HUES64 (cell line): Measurements from ENCODE around the gene C20orf204.

ENCODE experiments used
- H3K27ac ChIP-seq: 2 replicates; pipeline ENCODE4 v1.7.0; 2013; ENCODE audit warnings: low read depth, low read length, inconsistent platforms
- H3K27me3 ChIP-seq: 2 replicates; pipeline ENCODE4 v1.6.1; 2013; ENCODE audit warnings: mild to moderate bottlenecking, low read length; ENCODE audit not compliant: insufficient read depth
- H3K36me3 ChIP-seq: 2 replicates; pipeline ENCODE4 v1.6.1; 2013; ENCODE audit warnings: mild to moderate bottlenecking, low read length; ENCODE audit not compliant: insufficient read depth
- H3K4me1 ChIP-seq: 2 replicates; pipeline ENCODE4 v1.6.1; 2013; ENCODE audit warnings: mild to moderate bottlenecking, low read length, moderate library complexity; ENCODE audit not compliant: insufficient read depth
- H3K4me3 ChIP-seq: 2 replicates; pipeline ENCODE4 v1.5.1; 2013; ENCODE audit warnings: mild to moderate bottlenecking, low read length, moderate library complexity
- H3K9ac ChIP-seq: 2 replicates; pipeline ENCODE4 v1.6.1; 2013; ENCODE audit warnings: mild to moderate bottlenecking, low read depth, low read length
- H3K9me3 ChIP-seq: 2 replicates; pipeline ENCODE4 v1.6.1; 2013; ENCODE audit warnings: low read depth, low read length; ENCODE audit not compliant: insufficient read depth
- WGBS: fragments of 150-250, 120-280 bp; methylation state at CpG from one replicate; pipeline ENCODE4 v1.1.7; 2013; ENCODE audit warnings: missing lambda C conversion rate; 5-methylcytosine and 5-hydroxymethylcytosine counted together

Gene C20orf204

DNA sequence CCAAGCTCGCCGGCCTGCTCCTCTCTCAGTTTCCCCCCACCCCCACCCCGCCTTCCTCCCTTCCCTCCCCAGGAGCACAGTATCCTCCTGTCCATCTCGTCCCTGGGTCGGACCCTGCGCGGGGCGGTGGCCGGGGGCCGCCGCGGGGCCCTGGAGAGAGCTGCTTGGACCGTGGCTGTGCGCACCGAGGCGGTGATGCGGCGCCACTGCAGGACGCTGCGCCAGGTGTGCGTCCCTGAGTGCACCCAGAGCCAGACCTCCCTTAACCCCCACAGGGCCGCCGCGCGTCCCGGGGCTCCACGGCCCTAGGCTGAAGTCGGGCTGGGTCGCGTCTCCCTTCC lies 2.2 kb downstream of the C20orf204 start:
- Histone ChIP-seq H3K4me1 (0 out of 2 replicates have a peak, but pooled peaks cover 9% of the 10 kb centered on the region), H3K9ac (no peak overlapping the region), H3K27me3 (peaks cover 59% of the 10 kb centered on the region), H3K27ac (no peak overlapping the region), H3K9me3 (no peaks in the 10 kb centered on the region), H3K36me3 (peaks cover 16% of the 10 kb centered on the region), H3K4me3 (peak overlapping the region; percentile 65)
- 2% methylated on average over 30 of the region's 30 CpGs for WGBS

DNA sequence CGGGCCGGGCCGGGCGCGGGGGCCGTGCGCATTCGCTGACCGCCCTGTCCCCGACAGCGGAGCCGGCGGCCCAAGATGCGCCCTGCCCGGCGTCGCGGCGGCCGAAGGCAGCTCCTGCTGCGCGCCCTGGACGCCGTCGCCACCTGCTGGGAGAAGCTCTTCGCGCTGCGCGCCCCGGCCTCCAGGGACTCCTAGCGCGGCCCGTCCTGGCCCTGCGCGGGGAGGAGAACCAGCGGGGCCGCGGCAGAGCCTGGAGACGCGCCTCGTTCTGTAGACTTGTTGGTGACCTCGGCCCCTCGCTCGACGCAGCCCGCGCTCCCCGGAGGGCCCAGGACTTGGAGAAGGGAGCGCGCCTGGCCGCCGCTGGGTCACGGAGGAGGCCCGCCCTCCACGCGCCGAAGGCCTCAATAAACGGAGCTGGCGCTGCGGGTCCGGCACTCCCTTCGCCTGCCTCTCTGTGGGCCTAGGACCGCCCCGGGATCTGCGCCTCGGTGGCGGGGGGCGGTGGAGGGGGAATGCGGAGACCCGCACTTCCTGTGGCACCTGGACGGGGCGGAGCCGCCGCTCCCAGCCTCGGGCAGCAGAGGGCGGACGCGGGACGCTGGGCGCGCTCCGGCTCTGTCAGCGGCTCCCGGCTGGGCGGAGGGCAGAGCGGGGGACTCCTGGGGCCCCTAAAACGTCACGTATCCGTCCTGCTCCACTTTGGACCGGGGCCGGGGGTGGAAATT lies 2.7 kb downstream of the C20orf204 start:
- Histone ChIP-seq H3K27me3 (peaks cover 64% of the 10 kb centered on the region), H3K27ac (no peak overlapping the region), H3K9ac (no peak overlapping the region; the same call in 1 of the 2 replicates), H3K4me1 (0 out of 2 replicates have a peak, but pooled peaks cover 9% of the 10 kb centered on the region), H3K4me3 (peak overlapping the region; percentile 65), H3K36me3 (peaks cover 14% of the 10 kb centered on the region), H3K9me3 (no peaks in the 10 kb centered on the region)
- under 1% methylated on average over 91 of the region's 91 CpGs for WGBS

DNA sequence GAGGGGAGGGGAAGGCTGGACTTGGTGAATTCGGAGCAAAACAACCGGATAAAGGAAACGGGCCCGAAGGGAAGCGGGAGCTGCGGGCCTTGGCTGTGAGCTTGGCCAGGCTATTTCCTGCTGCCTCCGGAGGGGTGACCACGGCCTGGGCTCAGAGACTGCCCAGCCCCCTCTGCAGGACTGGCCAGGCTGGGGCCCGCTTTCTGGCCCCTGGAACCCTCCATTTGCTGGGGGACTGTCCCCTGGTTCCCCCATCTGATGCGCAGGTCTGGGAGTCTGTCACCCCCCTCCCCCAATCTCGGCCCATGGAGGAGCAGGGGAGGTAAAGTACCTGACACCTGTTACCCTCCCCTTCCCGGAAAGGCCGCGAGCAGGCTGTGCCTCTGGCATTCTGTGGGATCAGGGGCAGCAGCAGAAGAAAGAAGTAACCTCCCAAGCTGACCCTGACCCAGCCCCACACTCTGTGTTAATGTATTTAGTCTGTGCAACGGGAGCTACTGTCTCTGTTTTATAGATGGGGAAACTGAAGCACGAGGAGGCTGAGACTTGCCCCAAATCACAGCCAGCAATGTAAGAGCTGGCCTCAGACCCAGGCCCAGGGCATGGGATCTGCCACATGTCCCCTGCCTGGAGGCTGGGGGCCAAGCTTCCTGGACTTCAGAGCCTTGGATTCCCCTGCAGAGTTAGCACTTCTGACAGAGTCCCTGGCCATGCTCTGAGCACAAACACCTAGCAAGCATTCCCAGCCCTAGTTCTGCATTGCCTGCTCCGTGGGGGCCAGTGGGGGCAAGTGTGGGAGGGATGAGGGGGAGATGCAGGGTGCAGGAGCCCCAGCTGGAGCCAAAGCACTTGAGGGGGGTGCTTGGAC lies 3.5 kb downstream of the C20orf204 start:
- Histone ChIP-seq H3K36me3 (peaks cover 6% of the 10 kb centered on the region), H3K9me3 (no peaks in the 10 kb centered on the region), H3K4me1 (0 out of 2 replicates have a peak, but pooled peaks cover 9% of the 10 kb centered on the region), H3K27ac (no peak overlapping the region), H3K9ac (no peak overlapping the region), H3K27me3 (peaks cover 72% of the 10 kb centered on the region), H3K4me3 (peak overlapping the region; percentile 65)
- WGBS: 18% methylated on average over 16 of the region's 17 CpGs

DNA sequence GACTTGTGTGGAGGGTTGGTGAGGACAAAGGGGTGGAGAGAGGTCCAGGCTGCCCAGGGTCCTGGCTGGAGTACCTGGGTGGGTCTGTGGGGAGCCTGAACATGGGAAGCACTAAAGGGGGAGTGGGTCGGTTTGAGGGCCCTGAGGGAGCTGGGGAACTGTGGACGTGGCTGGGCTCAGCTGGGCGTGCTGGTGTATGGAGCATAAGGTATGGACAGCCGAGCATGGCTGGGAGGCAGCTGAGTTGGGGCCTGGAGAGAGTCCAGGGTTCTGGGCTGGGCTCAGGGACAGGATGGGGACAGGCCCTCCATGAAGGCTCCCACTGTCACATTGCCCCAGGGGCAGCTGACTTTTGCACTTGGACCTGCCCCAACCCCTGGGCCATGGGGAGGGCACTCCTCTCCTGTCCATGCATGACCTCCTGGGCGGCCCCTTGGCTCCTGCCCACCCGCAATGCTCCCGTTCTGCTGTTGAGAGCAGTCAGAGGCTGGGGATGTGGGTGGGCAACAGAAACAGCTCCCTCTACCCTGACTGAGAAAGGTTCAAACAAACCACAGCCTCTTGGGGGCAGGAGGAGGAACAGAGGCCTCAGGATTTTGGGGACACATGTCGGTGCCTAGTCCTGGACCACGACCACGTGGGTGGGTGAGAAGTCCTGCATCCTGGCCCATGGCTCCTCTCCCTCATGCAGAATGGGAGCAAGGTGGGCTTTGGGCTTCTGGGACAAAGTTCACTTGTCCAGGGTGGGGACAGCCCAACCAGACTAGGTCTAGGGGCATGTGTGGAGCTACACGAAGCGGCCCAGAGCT lies 4.5 kb downstream of the C20orf204 start:
- Histone ChIP-seq H3K27me3 (peaks cover 81% of the 10 kb centered on the region), H3K4me1 (peaks cover 12% of the 10 kb centered on the region; the same call in 1 of the 2 replicates), H3K27ac (no peak overlapping the region), H3K9me3 (no peaks in the 10 kb centered on the region), H3K36me3 (no peaks in the 10 kb centered on the region), H3K4me3 (no peak overlapping the region), H3K9ac (no peak overlapping the region)
- WGBS: 85% methylated on average over 12 of the region's 12 CpGs

DNA sequence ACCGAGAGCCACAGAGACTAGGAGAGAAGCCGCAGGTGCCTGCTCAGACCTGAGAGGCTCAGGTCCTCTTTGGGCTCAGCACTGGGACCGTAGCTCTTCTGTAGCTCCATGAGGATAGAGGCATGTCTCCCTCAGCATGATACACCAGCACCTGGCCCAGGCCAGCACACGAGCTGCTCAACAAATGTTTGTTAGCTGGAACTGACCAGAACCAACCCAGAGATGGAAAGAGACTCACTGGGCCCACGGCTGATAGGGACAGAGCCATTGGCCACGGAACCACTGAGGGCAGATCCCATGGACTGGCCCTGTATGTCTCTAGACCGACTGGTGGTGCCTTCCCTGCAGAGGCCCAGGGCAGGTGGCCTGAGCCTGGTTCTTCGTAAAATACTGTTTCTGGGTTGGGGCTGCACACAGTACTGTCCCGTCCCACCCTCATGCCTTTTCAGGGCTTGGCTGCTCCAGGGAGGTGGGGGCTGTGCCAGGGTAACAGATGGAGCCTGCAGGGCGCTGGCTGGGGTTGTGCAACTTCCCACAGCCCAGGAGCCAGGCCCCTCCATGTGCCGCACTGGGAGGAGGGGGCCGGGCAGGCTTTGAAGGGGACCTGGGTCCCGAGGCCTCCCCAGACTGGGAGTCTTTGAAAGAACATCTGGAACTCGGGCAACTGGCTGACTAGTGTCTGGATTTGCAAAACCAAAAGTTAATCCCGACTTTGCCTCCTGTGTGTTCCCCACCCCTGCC lies 5.2 kb downstream of the C20orf204 start:
- Histone ChIP-seq H3K9me3 (no peaks in the 10 kb centered on the region), H3K4me3 (no peak overlapping the region), H3K27me3 (peaks cover 89% of the 10 kb centered on the region), H3K27ac (no peak overlapping the region), H3K4me1 (peaks cover 13% of the 10 kb centered on the region; the same call in 1 of the 2 replicates), H3K9ac (no peak overlapping the region), H3K36me3 (no peaks in the 10 kb centered on the region)
- WGBS: 75% methylated on average over 15 of the region's 15 CpGs

DNA sequence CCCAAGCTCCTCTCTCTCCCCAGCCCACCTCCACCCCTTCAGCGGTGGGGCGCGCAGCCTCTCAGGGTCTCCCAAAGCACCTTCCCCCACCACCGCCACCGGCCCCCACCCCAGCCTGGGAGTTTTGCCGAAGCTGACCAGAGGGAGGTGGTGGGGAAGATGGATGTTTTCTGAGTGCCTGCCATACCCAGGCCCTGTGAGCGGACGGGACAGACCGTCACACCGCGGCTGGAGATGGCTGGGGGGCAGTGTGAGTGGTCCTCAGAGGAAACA lies 5.7 kb downstream of the C20orf204 start:
- Histone ChIP-seq H3K4me3 (peak overlapping the region; percentile 55), H3K4me1 (peaks cover 8% of the 10 kb centered on the region; the same call in 1 of the 2 replicates), H3K36me3 (no peaks in the 10 kb centered on the region), H3K9ac (no peak overlapping the region), H3K9me3 (no peaks in the 10 kb centered on the region), H3K27me3 (peaks cover 94% of the 10 kb centered on the region), H3K27ac (no peak overlapping the region)
- 26% methylated on average over 8 of the region's 11 CpGs for WGBS

DNA sequence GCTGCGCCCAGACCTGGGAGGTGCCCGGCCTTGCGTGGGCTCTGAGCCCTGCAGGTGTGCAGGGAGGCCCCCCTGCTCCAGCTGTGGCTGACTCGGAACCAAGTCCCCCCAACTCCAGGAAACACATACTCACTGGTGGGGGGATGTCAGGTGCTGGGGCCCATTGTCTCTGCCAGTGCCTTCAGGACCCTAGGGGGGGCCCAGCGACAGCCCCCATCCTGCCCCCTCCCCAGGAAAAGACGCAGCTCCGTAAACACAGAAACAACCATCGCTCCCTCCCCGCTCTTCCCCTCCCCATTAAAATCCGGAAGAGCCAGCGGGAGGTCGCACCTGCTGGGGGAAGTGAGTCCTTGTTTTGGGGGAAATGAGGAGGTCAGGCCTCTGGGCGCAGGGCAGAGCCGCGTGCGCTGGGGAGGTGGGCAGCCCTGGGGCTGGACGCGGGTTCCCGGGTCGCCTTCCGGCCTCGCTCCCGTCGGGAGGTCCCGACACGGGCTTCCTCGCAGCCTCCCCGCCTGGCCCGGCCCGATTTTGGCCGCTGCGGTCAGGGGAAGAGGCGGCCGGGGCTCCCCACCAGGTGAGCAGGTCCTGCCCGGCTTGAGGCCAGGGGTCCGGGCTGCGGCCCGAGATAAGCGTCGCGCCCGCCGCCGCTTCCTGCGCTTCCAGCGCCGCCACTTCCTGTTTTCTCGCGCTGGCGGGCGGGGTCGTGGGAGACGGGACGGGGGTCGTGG lies 6.2 kb downstream of the C20orf204 start:
- Histone ChIP-seq H3K4me1 (peaks cover 7% of the 10 kb centered on the region; the same call in 1 of the 2 replicates), H3K9me3 (no peaks in the 10 kb centered on the region), H3K4me3 (peak overlapping the region; percentile 55), H3K27me3 (peaks cover 97% of the 10 kb centered on the region), H3K27ac (no peak overlapping the region), H3K9ac (0 out of 2 replicates have a peak overlapping the region, but pooled peaks have one; percentile 35), H3K36me3 (no peaks in the 10 kb centered on the region)
- WGBS: 4% methylated on average over 44 of the region's 55 CpGs

DNA sequence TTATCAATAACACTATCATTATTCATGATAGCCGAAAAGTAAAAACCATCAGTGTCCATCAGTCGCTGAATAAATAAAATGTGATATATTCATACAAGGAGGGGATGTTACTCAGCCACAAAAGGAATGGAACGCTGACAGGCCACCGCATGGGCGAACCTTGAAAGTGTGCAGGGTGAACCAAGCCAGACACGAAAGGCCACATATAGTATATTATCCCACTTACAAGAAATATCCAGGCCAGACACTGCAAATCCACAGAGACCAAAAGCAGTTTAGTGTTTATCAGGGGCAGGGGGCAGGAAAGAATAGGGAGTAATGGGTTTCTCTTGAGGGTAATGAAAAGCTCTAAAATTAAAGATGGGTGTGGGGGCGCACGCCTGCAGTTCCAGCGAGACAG lies 7.8 kb downstream of the C20orf204 start:
- Histone ChIP-seq H3K4me1 (peaks cover 7% of the 10 kb centered on the region; the same call in 1 of the 2 replicates), H3K27ac (no peak overlapping the region), H3K36me3 (no peaks in the 10 kb centered on the region), H3K27me3 (peaks cover 97% of the 10 kb centered on the region), H3K4me3 (no peak overlapping the region), H3K9me3 (no peaks in the 10 kb centered on the region), H3K9ac (no peak overlapping the region)
- WGBS: 93% methylated on average over 9 of the region's 9 CpGs

DNA sequence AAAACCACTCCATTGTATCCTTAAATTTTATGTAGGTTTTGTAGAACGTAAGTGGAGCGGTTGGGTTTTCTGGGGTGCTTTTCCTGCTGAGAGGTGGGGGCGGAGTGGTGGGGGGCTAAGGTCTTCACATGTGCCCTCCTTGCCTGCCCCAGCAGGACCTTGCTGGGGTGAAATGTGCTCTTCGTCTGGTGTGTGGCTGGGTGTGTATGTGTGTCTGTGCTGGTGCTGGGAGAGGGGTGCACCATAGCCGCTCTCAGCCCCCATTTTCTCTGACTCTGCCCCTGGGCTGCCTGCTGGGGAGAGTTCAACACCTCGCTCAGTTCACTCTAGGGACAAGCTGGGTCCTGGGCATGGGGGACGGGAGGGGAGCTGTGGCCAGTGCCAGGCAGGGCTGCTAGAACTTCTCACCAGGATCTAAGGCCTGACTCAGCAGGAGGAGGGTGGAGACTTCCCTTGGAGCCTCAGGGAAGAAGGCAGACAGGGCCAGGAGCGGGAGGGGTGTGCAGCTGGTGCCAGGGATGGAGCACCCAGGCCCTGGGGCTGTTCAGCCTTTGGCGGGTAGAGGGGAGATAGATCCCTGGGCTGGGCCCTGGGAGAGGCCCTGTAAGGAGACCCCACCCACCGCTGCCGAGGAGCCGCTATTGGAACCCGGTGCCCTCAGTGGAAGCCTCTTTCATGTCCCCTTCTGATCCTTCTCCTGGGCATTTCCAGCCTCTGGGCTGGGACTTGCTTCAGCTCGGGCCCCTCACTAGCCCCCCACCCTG lies 8.7 kb downstream of the C20orf204 start:
- no peaks in the 10 kb centered on the region for H3K9me3 ChIP-seq
- H3K36me3 ChIP-seq: no peaks in the 10 kb centered on the region
- H3K9ac ChIP-seq: no peak overlapping the region
- 79% methylated on average over 14 of the region's 14 CpGs for WGBS
- H3K27me3 ChIP-seq: peaks cover 96% of the 10 kb centered on the region
- H3K27ac ChIP-seq: no peak overlapping the region
- peaks cover 7% of the 10 kb centered on the region; the same call in 1 of the 2 replicates for H3K4me1 ChIP-seq
- H3K4me3 ChIP-seq: no peak overlapping the region
